Right renal cortex interstitium (tissue), 3 donors: ENCODE data around the gene MTAP. TPM values are rescaled to one million over a fixed set of nuclear protein-coding genes. Genes with fewer than 3 reads are reported as not detected.

Experiments
- DNase-seq, 3 donors: peaks; one replicate each; pipeline ENCODE4 v3.0.0-alpha.2; 2013; ENCODE audit warnings: low read depth in 3 of 3, low spot score in 2 of 3
- polyA plus RNA-seq, 3 donors: library from polyadenylated mRNA; unstranded; fragments of 120-200 nt; gene quantifications; one replicate each; pipeline ENCODE4 v1.2.1, GENCODE V29; 2013; ENCODE audit not compliant: insufficient read length in 3 of 3

The MTAP gene
- 10 to 100 TPM; 38.6 to 44.2 (median 42.7) TPM for polyA plus RNA-seq

DNA sequence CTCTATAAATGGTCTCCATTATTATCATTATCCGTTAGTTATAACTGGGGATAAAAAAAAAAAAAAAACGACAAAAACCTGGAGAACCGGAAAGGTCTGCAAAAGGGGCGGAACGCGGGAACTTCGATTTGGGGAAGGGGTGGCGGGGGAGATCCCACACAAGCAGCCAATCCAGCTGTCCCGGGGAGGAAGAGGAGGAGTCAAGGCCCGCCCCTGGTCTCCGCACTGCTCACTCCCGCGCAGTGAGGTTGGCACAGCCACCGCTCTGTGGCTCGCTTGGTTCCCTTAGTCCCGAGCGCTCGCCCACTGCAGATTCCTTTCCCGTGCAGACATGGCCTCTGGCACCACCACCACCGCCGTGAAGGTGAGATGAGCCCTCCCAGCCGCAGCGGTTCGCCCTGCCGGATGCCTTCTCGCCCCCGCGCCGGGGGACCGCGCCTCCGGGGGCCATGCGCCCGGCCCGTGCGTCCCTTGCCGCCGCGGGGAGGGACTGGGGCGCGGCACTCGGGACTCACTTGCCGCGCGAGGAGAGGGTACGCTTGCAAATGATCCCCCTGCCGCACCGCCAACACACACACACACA lies at the start of gene MTAP:
Gene MTAP (plus strand): TSS at position 219 of the 583 bp plus-strand sequence. CDS start 113 bp downstream, at position 332.
- peak; percentile 87 to 91 (median 91) for DNase-seq

DNA sequence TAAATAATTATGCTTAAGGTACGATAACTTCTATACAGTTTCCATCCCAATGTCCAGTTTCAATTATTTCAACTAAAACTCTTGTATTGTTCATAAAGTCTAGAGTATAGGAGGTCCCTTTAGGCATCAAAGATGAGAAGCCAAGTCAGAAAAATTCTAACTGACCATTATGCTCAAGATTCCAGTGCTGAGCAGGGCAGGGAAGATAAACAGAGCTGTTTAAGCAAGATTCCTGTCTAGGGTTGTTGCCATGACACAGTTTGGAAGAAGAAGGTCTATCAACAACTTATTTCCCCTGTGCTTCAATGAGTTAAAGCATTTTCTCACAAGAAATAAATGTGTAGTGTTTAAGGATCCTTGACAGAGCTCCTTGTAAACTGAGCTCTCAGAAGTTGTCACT lies 48.9 kb upstream of the MTAP start:
- no peak for DNase-seq

DNA sequence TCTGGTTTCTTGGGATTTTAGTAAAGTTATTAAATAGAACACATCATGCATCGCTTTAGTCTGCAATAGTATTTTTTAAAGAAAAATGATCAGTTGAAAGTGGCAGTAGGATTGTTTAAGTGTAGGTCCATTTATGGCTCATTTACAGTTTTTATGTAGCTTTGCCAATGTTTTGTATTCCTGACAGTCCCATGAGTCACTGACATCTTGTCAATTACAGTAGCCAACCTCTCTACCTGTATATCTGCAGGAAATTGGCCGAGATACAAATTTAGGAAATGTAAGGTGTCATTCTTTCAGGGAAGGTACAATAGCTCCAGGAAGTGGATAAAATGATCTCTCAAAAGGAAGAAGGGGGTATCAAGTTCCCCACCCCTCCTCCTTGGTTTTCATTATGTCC lies 47.7 kb upstream of the MTAP start:
- DNase-seq = no peak

DNA sequence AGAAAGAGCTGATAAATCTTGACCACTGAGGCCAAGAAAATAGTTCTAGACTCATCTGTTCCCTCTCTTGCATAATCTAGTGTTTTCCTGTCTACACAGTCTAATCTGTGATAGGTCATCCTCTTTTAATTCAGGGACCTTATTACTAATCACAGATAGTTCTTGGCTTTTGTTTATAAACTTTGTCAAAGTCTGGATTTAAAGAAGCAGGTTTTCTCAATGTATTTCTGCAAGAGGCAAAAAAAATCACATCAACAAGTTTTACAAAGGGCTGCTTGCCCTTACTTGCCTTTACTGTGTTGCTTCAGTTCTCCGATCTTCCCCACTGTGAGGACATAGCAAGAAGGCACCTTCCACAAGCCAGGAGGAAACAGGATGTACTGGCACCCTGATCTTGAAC lies 43.9 kb upstream of the MTAP start:
- no peak for DNase-seq

DNA sequence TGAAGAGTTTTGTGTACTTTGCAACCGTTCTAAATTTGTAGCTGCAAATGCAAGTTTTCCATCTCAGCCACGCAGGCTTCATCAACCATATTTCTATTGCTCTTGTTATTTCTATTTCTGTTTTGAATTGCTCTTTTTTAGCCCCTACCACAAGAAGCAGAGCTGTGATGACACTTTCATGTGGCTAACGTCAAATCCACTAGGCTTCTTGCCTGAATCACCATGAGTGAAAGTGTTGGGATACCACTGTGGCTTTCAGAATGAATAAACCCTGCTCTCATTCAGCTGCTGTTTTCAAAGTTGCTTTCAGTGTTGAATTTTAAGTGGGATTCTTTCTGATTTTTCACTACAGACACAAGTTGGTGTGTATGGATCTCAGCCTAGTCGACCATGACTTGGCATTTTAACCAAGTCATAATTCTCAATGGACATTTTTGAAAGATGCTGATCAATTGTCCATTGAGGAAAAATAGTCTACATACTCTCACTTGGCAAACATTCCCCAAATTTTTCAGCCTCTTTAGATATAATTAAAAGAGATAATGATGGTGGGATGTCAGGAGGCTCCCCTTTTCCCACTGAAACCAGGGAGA lies 41.0 kb upstream of the MTAP start:
- no peak for DNase-seq

DNA sequence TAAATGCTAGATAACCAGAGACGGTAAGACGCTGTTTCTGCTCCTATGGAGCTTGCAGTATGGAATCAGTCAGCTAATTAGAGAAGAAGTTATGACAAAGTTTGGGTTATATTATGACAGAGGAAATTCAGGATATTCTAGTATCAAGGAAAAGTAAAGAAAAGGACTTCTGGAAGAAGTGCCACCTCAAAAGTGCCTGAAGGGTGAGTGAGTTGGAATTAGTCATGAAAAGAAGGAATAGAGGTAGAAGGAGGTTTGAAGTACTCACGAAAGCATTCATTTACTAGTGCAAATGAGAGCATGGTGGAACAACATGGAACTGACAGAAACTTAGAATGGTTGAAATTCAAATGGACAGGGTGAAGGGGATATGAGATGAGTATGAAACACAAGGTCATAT lies 40.4 kb upstream of the MTAP start:
- no peak for DNase-seq

DNA sequence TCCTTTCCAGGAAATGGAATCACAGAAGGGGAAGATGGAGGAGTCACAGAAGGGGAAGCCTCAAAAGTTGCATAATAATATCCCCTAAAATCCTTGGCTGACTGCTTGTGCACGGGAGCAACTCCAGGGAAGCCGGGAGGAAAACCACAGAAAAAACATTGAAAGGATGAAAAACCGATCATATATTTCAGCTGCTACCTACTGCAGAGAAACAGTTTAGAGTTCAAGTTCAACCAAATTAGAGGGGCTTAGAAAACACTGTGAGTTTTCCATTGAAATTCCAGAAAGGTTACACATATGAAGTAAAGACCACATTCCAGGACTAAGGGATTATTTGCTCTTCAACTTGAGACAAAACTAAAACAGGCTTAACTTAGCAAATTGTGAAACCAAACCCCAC lies 37.6 kb upstream of the MTAP start:
- DNase-seq = no peak

DNA sequence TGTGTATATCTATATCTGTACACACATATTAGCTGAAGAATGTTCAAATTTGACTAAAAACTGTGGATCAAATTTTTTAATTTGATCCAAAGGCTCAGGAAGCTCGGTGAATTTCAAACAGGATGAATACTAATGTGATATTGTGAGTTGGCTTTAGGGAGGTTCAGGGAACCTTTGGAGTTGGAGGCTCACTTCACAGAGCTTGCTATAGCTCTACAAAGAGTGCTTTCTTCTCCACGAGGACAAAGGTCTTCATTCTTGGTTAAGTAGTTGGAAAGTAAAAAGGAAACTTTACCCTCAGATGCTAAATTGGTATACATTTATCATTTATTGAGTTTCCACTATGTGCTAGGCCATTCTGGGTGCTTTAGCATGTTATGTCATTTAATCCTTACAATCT lies 36.3 kb upstream of the MTAP start:
- no peak for DNase-seq

DNA sequence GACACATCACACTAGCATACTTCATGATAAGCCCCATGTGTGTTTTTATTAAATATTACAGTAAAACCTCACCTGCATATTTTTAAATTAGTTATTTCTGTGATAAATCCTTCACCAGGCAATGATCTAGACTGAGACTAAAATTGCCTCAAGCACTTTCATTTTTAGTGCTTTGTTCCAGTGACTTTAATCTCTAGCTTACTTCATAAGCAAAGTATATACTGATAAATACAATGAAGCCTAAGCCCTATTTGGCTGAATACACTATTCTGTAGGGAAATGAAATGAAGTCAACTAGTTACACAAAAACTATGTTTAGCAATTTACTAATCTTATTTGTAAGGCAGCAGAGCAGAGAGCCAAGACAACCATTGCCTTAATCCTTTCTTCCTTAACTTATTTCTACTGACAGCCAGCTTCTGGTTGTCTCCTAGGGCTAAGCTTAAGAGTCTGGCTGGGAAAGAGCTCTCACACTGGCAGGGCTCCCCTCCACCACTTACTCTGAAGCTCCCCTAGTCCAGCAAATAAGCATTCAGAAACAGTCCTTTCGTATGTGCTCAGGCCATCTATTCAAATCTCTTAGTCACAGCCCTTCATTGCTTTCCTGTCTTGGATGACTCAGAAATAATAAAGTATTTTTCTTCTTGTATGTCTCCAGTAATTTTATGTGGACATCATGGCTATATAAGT lies 31.4 kb upstream of the MTAP start:
- DNase-seq = no peak

DNA sequence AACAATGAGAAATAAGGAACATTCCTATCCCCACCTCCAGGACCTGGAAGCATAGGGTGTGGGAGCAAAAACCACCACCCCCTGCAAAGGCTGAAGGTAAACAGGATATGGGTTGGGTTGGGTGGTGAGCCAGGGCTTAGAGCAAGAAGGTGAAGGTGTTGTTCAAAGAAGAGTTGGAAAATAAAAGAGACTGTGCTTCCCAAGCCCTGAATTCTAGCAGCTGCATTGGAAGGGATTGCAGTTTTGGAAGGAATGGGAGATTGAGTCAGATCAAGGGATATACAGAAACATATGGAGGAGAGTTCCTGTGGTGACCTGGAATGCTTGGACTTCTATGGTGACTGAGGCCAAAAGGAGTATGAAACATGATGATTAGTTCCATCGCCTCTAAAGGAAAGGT lies 24.7 kb upstream of the MTAP start:
- no peak for DNase-seq

DNA sequence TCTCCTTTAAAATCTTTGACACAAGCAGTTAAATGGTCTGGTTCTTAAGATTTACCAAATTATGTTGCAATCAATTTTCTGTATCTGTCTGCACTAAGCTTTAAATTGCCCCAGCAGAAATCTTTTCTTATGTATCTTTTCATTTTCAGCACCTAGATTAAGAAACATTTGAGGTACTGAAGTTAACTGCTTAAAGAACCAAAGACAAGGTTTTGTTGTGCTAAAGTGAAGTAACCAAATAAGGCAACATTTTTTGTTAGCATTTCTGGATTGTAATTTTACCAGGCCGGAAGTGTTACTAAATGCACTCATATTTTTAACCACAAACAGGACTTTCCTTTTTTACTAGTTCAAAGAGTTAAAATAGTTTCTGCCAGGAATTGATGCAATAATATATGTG lies 24.1 kb upstream of the MTAP start:
- DNase-seq = no peak

DNA sequence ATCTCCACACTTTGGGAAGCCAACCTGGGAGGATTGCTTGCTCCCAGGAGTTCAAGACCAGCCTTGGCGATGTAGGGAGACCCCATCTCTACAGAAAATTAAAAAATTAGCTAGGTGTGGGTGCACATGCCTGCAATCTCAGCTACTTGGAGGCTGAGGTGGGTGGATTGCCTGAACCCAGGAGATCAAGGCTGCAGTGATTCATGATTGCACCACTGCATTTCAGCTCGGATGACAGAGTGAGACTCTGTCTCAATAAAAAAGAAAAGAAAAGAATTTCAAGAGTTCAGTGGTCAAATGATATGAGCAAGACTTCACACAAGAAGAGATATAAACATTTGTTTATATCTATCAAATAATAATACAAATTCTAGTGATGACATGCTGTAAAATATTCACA lies 23.0 kb upstream of the MTAP start:
- no peak for DNase-seq

DNA sequence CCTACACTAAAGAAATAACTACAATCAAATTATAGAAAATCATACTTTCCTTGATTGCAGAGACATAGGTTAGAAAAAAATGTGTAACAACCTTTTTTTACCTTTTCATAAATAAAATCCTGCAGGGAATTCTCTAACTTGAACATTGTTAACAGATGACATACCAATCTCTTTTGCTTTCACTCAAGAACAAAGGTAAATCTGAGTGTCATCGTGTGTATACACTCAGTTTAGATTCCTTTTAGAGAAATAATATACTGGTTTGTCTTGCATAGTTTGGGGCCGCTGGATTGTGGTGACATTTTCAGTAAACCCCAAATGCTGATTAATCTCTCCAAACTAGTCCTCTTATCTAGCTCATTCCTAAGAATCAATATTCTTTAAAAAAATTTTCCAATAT lies 20.8 kb upstream of the MTAP start:
- DNase-seq = no peak

DNA sequence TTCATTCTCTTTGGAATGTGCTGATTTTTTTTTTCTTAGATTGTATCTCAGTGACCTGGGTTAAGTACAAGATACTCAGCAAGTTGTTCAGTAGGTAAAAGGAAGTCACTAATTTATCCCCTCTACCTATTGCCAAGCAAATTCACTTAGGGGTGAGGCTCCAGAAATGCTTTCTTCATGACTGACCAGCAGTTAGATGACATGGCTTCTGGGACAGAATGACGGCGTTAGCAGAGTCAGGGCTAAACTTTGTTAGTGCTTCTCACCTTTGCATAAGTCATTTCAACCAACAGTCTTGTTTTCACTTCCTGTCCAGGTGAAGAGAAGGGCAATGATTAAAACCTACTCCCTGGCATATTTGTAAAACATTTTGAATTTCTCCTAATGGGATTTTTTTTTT lies 20.2 kb upstream of the MTAP start:
- no peak for DNase-seq

DNA sequence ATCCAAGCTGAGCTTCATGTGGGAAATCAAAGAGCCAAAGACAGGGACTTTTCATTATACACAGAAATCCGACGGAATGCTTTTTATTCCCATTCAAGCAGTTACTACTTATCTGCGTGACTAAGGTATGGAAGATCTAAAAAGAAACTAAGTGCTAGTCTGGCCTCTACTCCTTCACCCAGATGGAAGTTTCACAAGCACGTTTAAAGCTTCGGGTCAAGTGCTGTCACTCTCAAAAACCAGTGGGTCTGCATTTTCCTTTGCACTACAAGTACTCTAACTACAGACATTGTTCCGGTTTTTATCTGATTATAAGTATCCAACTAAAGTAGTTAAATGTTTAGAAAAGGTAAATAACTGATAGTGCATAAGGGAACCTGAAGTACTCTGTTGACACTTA lies 13.7 kb upstream of the MTAP start:
- DNase-seq = no peak

DNA sequence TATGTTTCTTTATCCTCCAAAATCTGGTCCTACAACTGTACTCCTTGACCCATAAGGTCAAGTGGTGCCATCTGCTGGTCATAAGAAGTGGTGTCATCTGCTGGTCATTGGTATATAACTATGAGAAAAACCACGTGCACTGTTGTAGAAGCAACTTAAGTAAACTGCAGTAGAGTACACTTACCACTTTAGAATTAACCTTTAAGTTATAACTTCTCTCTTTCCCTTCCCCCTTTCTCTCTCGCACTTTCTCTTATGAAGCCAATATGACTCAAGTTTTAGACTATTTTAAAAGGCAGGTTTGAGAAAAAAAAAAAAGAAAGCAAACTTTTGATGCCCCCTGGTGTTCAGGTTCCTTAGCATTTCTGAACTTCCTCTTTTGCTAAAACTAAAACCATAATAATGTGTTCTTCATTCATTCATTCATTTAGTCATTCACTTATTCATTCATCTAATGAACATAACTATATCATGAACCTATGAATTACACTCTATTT lies 12.8 kb upstream of the MTAP start:
- peak; percentile 64 to 85 (median 73) for DNase-seq

DNA sequence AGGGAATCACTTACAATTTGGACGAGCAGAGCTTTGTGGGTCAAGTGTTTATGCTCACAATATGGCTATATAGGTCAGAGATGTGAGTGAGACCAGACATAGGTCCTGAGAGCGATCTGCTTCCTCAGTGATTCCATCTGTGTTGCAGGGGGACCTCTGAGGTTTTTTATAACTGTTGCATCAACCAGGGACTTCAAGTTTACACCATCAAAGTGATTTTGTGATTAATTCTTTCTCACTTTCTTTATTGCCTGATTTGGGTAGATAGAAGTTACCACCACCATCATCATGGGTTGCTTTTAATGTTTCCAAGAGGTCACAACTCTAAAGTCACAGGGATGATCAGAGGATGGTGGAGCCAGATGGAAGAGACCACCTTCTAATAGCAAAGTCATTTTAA lies 7.0 kb upstream of the MTAP start:
- no peak for DNase-seq

DNA sequence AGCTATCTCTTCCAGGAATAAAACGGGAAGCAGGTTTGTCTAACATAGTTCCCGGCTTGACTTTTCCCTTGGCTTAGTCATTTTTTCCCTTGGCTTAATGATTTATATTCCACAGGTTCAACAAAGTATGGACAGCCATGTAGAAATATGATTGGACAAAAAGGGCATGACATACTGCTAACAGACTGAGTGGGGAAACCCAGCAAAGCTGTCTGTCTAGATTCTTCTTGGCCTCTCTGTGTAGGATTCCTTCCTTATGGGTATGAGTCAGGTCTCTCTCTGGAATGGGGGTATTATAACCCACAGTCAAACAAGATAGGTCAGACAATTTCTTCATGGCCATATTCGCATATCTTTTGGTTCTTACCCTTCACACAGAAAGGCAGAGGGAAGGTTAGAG lies 5.7 kb upstream of the MTAP start:
- DNase-seq = no peak

DNA sequence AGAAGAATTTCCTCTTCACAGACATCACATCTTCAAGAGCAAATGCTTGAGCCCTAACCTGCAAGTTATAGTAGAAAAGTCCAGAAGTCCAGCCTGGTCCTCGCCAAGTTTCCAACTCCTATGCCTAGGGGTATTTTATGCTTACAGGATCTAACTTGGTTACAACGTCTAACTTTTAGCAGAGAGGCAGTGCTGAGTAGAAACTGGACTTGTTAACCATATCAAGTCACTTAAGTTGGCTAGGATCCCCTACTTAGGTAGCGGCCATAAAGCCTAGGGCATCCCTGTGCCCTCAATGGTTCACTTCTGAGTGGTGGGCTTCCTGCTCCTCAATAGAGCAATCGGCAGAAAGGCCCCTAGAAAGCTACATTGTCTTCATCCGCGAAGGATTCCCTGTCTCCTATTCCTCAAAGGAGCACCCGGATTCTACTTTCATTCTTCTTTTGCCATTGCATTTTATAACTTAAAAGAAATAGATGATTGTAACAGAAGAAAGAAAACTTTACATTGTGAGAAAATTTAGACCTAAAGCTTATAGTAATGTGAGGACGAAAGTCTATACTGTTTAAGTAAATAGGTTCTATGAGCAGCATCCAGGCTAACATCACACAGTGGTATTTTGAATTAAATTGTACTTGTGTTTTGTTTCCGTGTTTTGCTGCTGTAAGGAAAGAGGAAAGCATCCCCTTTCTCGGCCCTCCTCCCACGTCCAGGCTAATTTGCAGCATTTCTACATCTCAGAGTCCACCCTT lies 1.3 kb upstream of the MTAP start:
- DNase-seq = no peak

DNA sequence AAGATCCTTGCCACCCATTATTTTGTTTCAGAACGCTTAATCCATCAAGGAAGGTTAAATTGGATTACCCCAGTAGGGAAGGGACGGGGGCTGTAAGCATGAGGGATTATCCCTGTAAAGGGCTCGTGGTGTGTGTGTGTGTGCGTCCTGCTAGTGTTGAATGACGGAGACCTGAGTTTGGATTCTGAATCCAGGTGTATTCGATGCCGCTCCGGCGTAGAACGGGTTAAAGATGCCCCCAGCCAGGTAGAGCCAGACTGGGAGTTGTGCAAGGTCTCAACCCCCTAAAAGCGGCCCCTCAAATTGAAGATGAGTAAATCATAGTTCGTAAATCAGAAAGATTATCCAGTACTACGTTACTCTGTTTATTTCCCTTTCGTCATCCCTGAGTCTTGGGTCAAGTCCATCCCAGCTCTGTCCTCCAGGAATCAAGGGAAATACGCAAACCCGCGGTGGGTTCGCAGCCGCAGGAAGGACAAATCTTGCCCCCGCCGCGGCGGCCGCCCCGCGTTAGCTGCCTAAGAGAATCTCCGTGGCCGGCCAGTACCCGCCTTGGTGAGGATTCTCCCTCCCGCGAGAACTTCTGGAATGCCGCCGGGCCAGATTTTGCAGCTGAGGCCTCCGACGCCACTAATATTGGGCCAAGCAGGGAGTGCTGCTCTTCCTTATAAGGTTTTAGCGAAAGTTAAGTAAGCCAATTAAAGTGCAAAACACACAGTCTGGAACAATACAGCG lies 586 bp upstream of the MTAP start:
- peak in 1 of 3 donors; percentile 25 for DNase-seq

DNA sequence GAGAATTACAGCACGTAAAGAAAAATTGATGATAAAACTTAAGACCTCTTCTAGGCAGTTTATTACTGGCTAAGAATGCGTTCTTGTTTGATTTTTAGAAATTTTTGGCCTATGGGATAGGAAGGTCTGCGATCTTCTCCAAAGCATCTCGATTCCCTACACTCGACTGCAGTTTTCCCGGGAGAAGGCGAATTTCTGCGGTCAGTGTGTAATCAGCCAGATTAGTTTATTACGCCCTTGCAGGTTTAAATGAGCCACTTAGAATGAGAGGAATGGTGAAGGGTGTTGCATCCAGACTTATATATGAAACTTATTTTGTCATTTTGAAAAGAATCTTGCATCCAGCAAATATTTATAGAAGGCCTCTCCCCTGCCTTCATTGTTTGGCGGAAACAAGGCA lies 1.2 kb downstream of the MTAP start:
- DNase-seq = no peak
